Right atrium auricular region (tissue), 2 donors: ENCODE results near the gene TEK. TPM values are rescaled to one million over a fixed set of nuclear protein-coding genes. Genes with fewer than 3 reads are reported as not detected.

ENCODE experiments used
- DNase-seq: peaks from one replicate; pipeline ENCODE4 v3.0.0-alpha.2; 2019; ENCODE audit warnings: low spot score
- H3K27ac ChIP-seq, 2 donors: fragments of 200-600 bp; sonication (generic); 1 replicate in 1 of 2; 2 replicates in 1 of 2; pipeline ENCODE4 v1.5.1; 2016 to 2019
- H3K27me3 ChIP-seq, 2 donors: fragments of 200-600 bp; sonication (generic); one replicate each; pipeline versions ENCODE4 v1.5.1 to v1.6.0; 2017 to 2019
- H3K36me3 ChIP-seq: fragments of 200-600 bp; sonication (generic); one replicate; pipeline ENCODE4 v1.5.1; 2016
- H3K4me1 ChIP-seq, 2 donors: fragments of 200-600 bp; sonication (generic); one replicate each; pipeline versions ENCODE4 v1.5.1 to v1.6.0; 2017 to 2019
- H3K4me3 ChIP-seq, 2 donors: fragments of 200-600 bp; sonication (generic); 1 replicate in 1 of 2; 2 replicates in 1 of 2; pipeline ENCODE4 v1.5.1; 2017 to 2019; ENCODE audit warnings: mild to moderate bottlenecking in 1 of 2, moderate library complexity in 1 of 2
- H3K9me3 ChIP-seq, 2 donors: fragments of 200-600 bp; sonication (generic); one replicate each; pipeline ENCODE4 v1.5.1; 2019
- total RNA-seq, 2 donors: library from RNA; depleted of rRNA; stranded (reverse); fragments of >200 nt; gene quantifications; one replicate each; pipeline ENCODE4 v1.1.0, GENCODE V29; 2016
- TF ChIP-seq, protein P1 (sequence below), 2 donors: fragments of 200-600 bp; sonication (generic); IDR thresholded peaks; one replicate each; pipeline ENCODE4 v1.5.1; 2019; ENCODE audit warnings: antibody characterized with exemption in 2 of 2

Gene TEK
- total RNA-seq, 2 donors from 2014 or later, result 16.7 to 30.7 TPM

GRCh38 chr9:27165670-27166069, 56.6 kb downstream of the TEK start:
- Histone ChIP-seq H3K27me3 (no peaks in the 10 kb centered on the region), H3K9me3 (no peaks in the 10 kb centered on the region), H3K4me3 (no peak overlapping the region), H3K4me1 (no peaks in the 10 kb centered on the region), H3K36me3 (no peaks in the 10 kb centered on the region), H3K27ac (no peak overlapping the region)
- TF ChIP-seq, protein P1, sequence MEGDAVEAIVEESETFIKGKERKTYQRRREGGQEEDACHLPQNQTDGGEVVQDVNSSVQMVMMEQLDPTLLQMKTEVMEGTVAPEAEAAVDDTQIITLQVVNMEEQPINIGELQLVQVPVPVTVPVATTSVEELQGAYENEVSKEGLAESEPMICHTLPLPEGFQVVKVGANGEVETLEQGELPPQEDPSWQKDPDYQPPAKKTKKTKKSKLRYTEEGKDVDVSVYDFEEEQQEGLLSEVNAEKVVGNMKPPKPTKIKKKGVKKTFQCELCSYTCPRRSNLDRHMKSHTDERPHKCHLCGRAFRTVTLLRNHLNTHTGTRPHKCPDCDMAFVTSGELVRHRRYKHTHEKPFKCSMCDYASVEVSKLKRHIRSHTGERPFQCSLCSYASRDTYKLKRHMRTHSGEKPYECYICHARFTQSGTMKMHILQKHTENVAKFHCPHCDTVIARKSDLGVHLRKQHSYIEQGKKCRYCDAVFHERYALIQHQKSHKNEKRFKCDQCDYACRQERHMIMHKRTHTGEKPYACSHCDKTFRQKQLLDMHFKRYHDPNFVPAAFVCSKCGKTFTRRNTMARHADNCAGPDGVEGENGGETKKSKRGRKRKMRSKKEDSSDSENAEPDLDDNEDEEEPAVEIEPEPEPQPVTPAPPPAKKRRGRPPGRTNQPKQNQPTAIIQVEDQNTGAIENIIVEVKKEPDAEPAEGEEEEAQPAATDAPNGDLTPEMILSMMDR (IDR thresholded peaks at IDR 0.05), result no peak
- no peak for DNase-seq

DNA sequence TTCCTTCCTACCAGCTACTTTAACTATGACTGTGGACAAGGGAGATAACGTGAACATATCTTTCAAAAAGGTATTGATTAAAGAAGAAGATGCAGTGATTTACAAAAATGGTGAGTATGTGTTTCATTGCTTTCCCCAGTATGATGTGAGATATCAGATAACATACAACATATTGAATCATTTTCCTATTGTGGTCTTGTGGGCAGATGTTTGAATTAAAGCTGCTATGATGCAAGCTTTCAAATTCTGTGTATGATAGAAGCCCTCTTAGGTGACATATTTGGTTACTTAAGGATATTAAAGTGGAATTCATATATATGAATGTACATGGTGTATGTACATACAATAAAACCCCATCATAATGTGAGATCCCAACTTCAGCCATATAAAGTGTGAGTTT, 59.5 kb downstream of the TEK start:
- H3K4me3 ChIP-seq, result no peak overlapping the region
- H3K4me1 ChIP-seq, result no peaks in the 10 kb centered on the region
- TF ChIP-seq, protein P1 (IDR thresholded peaks at IDR 0.05), result no peak
- no peak overlapping the region for H3K27ac ChIP-seq
- no peak for DNase-seq
- H3K9me3 ChIP-seq, result no peaks in the 10 kb centered on the region
- no peaks in the 10 kb centered on the region for H3K27me3 ChIP-seq
- no peaks in the 10 kb centered on the region for H3K36me3 ChIP-seq

DNA sequence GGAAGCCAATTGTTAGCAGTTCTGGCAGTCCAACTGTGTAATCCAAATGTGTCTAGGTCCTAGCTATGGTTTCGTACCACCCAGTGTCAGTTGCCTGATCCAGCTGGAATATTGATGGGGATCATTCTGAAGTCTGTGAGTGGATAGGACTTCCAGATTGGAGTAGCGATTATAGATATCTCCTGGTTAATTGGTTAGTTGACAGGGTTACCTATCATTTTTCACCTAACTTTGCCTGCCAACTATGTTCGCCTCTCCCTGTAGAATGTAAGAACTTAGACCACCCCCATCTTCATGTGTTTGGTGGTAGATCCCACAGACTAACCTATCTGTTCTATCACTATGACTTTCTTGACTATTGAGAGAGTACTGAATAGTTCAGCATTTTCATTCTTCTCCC, 59.9 kb downstream of the TEK start:
- H3K36me3 ChIP-seq, result no peaks in the 10 kb centered on the region
- no peak overlapping the region for H3K27ac ChIP-seq
- H3K9me3 ChIP-seq, result no peaks in the 10 kb centered on the region
- H3K4me1 ChIP-seq, result no peaks in the 10 kb centered on the region
- no peak for DNase-seq
- H3K27me3 ChIP-seq, result no peaks in the 10 kb centered on the region
- no peak overlapping the region for H3K4me3 ChIP-seq
- TF ChIP-seq, protein P1 (IDR thresholded peaks at IDR 0.05), result no peak

DNA sequence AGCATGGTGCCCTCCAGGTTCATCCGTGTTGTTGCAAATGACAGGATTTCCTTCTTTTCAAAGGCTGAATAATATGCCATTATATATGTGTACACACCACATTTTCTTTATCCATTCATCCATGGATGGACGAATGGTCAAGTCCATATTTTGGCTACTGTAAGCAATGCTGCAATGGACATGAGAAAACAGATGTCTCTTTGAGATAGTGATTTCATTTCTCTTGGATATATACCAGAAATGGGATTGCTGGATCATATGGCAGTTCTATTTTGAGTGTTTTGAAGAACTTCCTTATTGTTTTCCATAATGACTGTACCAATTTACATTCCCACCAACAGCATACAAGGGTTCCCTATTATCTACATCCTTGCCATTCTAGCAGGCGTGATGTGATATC, 67.9 kb downstream of the TEK start:
- Histone ChIP-seq H3K4me1 (peaks cover 0 to 3% of the 10 kb centered on the region in 2 donors), H3K9me3 (peaks cover 0 to 14% of the 10 kb centered on the region in 2 donors), H3K36me3 (no peaks in the 10 kb centered on the region), H3K4me3 (no peak overlapping the region), H3K27ac (no peak overlapping the region), H3K27me3 (no peaks in the 10 kb centered on the region)
- DNase-seq, result no peak
- TF ChIP-seq, protein P1 (IDR thresholded peaks at IDR 0.05), result no peak

DNA sequence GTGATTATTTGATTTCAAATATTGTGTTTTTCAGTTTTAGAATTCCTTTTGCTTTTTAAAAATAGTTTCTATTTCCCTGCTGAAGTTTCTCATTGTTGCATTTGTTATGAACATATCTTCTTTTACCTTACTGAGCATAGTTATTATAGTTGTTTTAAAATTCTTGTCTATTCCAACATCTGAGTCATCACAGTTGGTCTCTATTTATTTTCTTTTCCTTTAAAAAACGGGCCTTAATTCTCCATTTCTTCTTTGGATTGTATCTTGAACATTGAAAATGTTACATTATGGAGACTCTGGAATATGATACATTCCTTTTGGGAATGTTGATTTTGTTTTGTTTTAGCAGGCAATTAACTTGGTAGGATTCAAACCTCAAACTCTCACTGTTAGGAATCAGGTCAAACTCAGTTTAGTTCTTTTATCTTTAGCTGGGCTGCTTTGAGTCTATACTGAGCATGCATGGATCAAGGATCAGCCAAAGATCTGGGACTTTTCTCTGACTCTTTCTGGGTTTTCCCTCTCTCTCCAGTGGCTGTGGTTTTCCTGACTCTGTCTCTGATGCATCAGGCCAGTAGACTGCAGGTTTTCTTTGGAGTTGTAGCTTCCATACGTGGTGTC, 70.3 kb downstream of the TEK start:
- H3K36me3 ChIP-seq, result no peaks in the 10 kb centered on the region
- H3K4me3 ChIP-seq, result no peak overlapping the region
- no peak overlapping the region for H3K27ac ChIP-seq
- peaks cover 0 to 14% of the 10 kb centered on the region in 2 donors for H3K9me3 ChIP-seq
- TF ChIP-seq, protein P1 (IDR thresholded peaks at IDR 0.05), result no peak
- no peak for DNase-seq
- peaks cover 0 to 5% of the 10 kb centered on the region in 2 donors for H3K4me1 ChIP-seq
- H3K27me3 ChIP-seq, result no peaks in the 10 kb centered on the region

DNA sequence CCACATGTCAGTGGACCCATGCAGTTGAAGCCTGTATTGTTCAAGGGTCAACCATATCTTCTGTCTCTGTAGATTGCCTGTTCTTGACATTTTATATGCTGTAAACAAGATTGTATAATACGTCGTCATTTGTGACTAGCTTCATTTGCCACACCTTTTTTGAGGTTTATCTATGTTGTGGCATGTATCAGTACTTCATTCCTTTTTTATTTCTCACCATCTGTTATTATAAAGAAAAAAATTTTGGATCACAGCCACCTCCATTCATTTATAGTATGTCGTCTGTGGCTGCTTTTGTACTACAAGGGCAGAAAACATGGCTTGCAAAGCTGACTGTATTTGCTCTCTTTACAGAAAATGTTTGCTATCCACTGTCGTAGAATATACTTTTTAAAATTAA, 72.4 kb downstream of the TEK start:
- Histone ChIP-seq H3K36me3 (no peaks in the 10 kb centered on the region), H3K27ac (no peak overlapping the region), H3K4me3 (no peak overlapping the region), H3K4me1 (peaks cover 0 to 5% of the 10 kb centered on the region in 2 donors), H3K9me3 (peaks cover 0 to 14% of the 10 kb centered on the region in 2 donors), H3K27me3 (no peaks in the 10 kb centered on the region)
- DNase-seq, result no peak
- TF ChIP-seq, protein P1 (IDR thresholded peaks at IDR 0.05), result no peak
